Activated CD8-positive, alpha-beta memory T cell treated with anti-CD3 and anti-CD28 coated beads, Interleukin-2, amount 50 U/mL, for 24 hours (primary cell): ENCODE measurements around the gene PIMREG.
"Not testable (repeated sequence)": the region's sequence is repeated elsewhere in the genome, so short reads cannot be mapped to it uniquely, and the experiment has no call there.

Source experiments
- DNase-seq: peaks from one replicate; pipeline ENCODE4 v3.0.0-alpha.2; 2020; ENCODE audit errors: extremely low read depth

The PIMREG gene

GRCh38 chr17:6477831-6478383, 33.7 kb downstream of the PIMREG start:
- no peak for DNase-seq

GRCh38 chr17:6478486-6478885, 34.2 kb downstream of the PIMREG start:
- DNase-seq: no peak

GRCh38 chr17:6479622-6480302, 35.5 kb downstream of the PIMREG start:
- no peak for DNase-seq

GRCh38 chr17:6480303-6480675, 36.0 kb downstream of the PIMREG start:
- no peak for DNase-seq

GRCh38 chr17:6482105-6482455, 37.8 kb downstream of the PIMREG start:
- no peak for DNase-seq

- not testable (repeated sequence) for DNase-seq
These were observed 38.5 kb downstream of the PIMREG start for GRCh38 chr17:6482796-6483195.

- DNase-seq: no peak
These were observed 39.3 kb downstream of the PIMREG start for GRCh38 chr17:6483507-6483906.

GRCh38 chr17:6485646-6486412, 41.6 kb downstream of the PIMREG start:
- no peak for DNase-seq

- no peak for DNase-seq
These were observed 43.2 kb downstream of the PIMREG start for GRCh38 chr17:6487251-6488007.

- DNase-seq: no peak
These were observed 43.8 kb downstream of the PIMREG start for GRCh38 chr17:6488008-6488539.

GRCh38 chr17:6489016-6489550, 44.8 kb downstream of the PIMREG start:
- DNase-seq: no peak

GRCh38 chr17:6491071-6491700, 46.9 kb downstream of the PIMREG start:
- no peak for DNase-seq

GRCh38 chr17:6492892-6493674, 48.8 kb downstream of the PIMREG start:
- DNase-seq: no peak

GRCh38 chr17:6494239-6494941, 50.1 kb downstream of the PIMREG start:
- no peak for DNase-seq

- no peak for DNase-seq
These were observed 51.3 kb downstream of the PIMREG start for GRCh38 chr17:6495450-6496115.

GRCh38 chr17:6496116-6496481, 51.8 kb downstream of the PIMREG start:
- no peak for DNase-seq

GRCh38 chr17:6496640-6497441, 52.6 kb downstream of the PIMREG start:
- DNase-seq: no peak

GRCh38 chr17:6497496-6498221, 53.4 kb downstream of the PIMREG start:
- no peak for DNase-seq
